WTC11 (cell line): ENCODE results near the gene PDS5A. TPM values are rescaled to one million over a fixed set of nuclear protein-coding genes. Genes with fewer than 3 reads are reported as not detected.
"Not testable (repeated sequence)": the region's sequence is repeated elsewhere in the genome, so short reads cannot be mapped to it uniquely, and the experiment has no call there.

Source experiments
- ATAC-seq: fragments of 200-7000 bp; cut with Tn5 transposase; 2 replicates; pipeline ENCODE4 v1.10.0; 2021; ENCODE audit warnings: mild to moderate bottlenecking, moderate library complexity
- CTCF ChIA-PET: fragments of 300-600 bp; sonication (Branson Sonifier 250); formaldehyde crosslinking; loops from one replicate; lab custom pipeline; 2021; ENCODE audit warnings: antibody characterized with exemption; lab: Charles Lee
- POLR2A ChIA-PET: fragments of 350-600 bp; sonication (Branson Sonifier 250); formaldehyde crosslinking; loops from one replicate; lab custom pipeline; 2021; ENCODE audit warnings: antibody characterized with exemption; lab: Charles Lee
- DNase-seq: peaks from one replicate; pipeline ENCODE4 v3.0.0; 2021; ENCODE audit warnings: low spot score
- H3K27ac Mint-ChIP-seq: 2 replicates; pipeline ENCODE4 v1.8.0; 2021; ENCODE audit warnings: mixed read lengths
- H3K27me3 Mint-ChIP-seq: 2 replicates; pipeline ENCODE4 v1.8.0; 2021; ENCODE audit warnings: low read depth, mild to moderate bottlenecking, moderate library complexity, mixed read lengths
- H3K36me3 Mint-ChIP-seq: 2 replicates; pipeline ENCODE4 v1.8.0; 2021; ENCODE audit warnings: mixed read lengths
- H3K4me1 Mint-ChIP-seq: 2 replicates; pipeline ENCODE4 v1.8.0; 2022; ENCODE audit warnings: mixed read lengths
- H3K4me3 Mint-ChIP-seq: 2 replicates; pipeline ENCODE4 v1.8.0; 2021; ENCODE audit warnings: mild to moderate bottlenecking, moderate library complexity, mixed read lengths
- H3K9me3 Mint-ChIP-seq: 2 replicates; pipeline ENCODE4 v1.8.0; 2021; ENCODE audit warnings: mixed read lengths
- ELF4 ChIP-seq: sonication (generic); formaldehyde crosslinking; IDR thresholded peaks from 2 replicates; pipeline ENCODE4 v1.8.1; 2022; ENCODE audit warnings: low read depth, mild to moderate bottlenecking, moderate library complexity, missing genetic modification reagents
- IRF2 ChIP-seq: sonication (generic); formaldehyde crosslinking; IDR thresholded peaks from 2 replicates; pipeline ENCODE4 v1.8.0; 2022; ENCODE audit warnings: low read depth, missing genetic modification reagents, borderline replicate concordance
- JAZF1 ChIP-seq: fragments of 250-450 bp; sonication (Bioruptor Pico); IDR thresholded peaks from 2 replicates; pipeline ENCODE4 v1.9.0; 2021; ENCODE audit warnings: moderate library complexity, mild to moderate bottlenecking, inconsistent platforms
- NR3C1 ChIP-seq: sonication (generic); formaldehyde crosslinking; conservative IDR thresholded peaks from 2 replicates; pipeline ENCODE4 v1.8.1; 2023; ENCODE audit warnings: low read depth, mild to moderate bottlenecking, missing genetic modification reagents
- OVOL2 ChIP-seq: fragments of 250-450 bp; sonication (Bioruptor Pico); IDR thresholded peaks from 2 replicates; pipeline ENCODE4 v1.9.0; 2021; ENCODE audit warnings: mild to moderate bottlenecking, borderline replicate concordance
- RELA ChIP-seq: sonication (generic); formaldehyde crosslinking; IDR thresholded peaks from 2 replicates; pipeline ENCODE4 v1.8.1; 2022; ENCODE audit warnings: missing genetic modification reagents, mild to moderate bottlenecking, borderline replicate concordance
- SMAD4 ChIP-seq: sonication (generic); formaldehyde crosslinking; IDR thresholded peaks from 2 replicates; pipeline ENCODE4 v1.8.0; 2022; ENCODE audit warnings: mild to moderate bottlenecking, missing genetic modification reagents
- ZNF138 ChIP-seq: sonication (generic); formaldehyde crosslinking; conservative IDR thresholded peaks from 2 replicates; pipeline ENCODE4 v1.8.1; 2022; ENCODE audit warnings: mild to moderate bottlenecking, moderate library complexity, missing genetic modification reagents
- ZNF219 ChIP-seq: sonication (generic); formaldehyde crosslinking; IDR thresholded peaks from 2 replicates; pipeline ENCODE4 v1.8.0; 2023; ENCODE audit warnings: missing genetic modification reagents, mild to moderate bottlenecking, borderline replicate concordance
- ZNF396 ChIP-seq: fragments of 250-450 bp; sonication (Bioruptor Pico); IDR thresholded peaks from 2 replicates; pipeline ENCODE4 v1.8.0; 2021; ENCODE audit warnings: mild to moderate bottlenecking, moderate library complexity, borderline replicate concordance
- ZNF423 ChIP-seq: fragments of 250-450 bp; sonication (Bioruptor Pico); IDR thresholded peaks from 2 replicates; pipeline ENCODE4 v2.1.2; 2022; ENCODE audit warnings: mild to moderate bottlenecking, moderate library complexity
- ZNF671 ChIP-seq: fragments of 250-450 bp; sonication (Bioruptor Pico); IDR thresholded peaks from 2 replicates; pipeline ENCODE4 v1.8.0; 2021; ENCODE audit warnings: mild to moderate bottlenecking
- total RNA-seq: library from RNA; stranded (reverse); gene quantifications from 3 replicates; pipeline ENCODE4 v1.2.3, GENCODE V29; 2021
- TF ChIP-seq, protein P1 (sequence below): sonication (generic); formaldehyde crosslinking; IDR thresholded peaks from 2 replicates; pipeline ENCODE4 v1.8.1; 2022; ENCODE audit warnings: mild to moderate bottlenecking, moderate library complexity, missing genetic modification reagents
- TF ChIP-seq, protein P2 (sequence below): sonication (generic); formaldehyde crosslinking; IDR thresholded peaks from 2 replicates; pipeline ENCODE4 v1.8.0; 2023; ENCODE audit warnings: missing genetic modification reagents, mild to moderate bottlenecking, borderline replicate concordance
- TF ChIP-seq, protein P3 (sequence below): sonication (generic); formaldehyde crosslinking; IDR thresholded peaks from 2 replicates; pipeline ENCODE4 v1.8.0; 2022; ENCODE audit warnings: mild to moderate bottlenecking, missing genetic modification reagents
- TF ChIP-seq, protein P4 (sequence below): sonication (generic); formaldehyde crosslinking; IDR thresholded peaks from 2 replicates; pipeline ENCODE4 v1.8.1; 2022; ENCODE audit warnings: missing genetic modification reagents, borderline replicate concordance
- TF ChIP-seq, protein P5 (sequence below): sonication (generic); formaldehyde crosslinking; IDR thresholded peaks from 2 replicates; pipeline ENCODE4 v1.8.1; 2022; ENCODE audit warnings: mild to moderate bottlenecking, missing genetic modification reagents, moderate library complexity, borderline replicate concordance
- TF ChIP-seq, protein P6 (sequence below): sonication (generic); formaldehyde crosslinking; IDR thresholded peaks from 2 replicates; pipeline ENCODE4 v1.8.1; 2023; ENCODE audit warnings: mild to moderate bottlenecking, missing genetic modification reagents, borderline replicate concordance

PDS5A gene
- total RNA-seq, 1 experiment from 2014 or later: 61.7 TPM

DNA sequence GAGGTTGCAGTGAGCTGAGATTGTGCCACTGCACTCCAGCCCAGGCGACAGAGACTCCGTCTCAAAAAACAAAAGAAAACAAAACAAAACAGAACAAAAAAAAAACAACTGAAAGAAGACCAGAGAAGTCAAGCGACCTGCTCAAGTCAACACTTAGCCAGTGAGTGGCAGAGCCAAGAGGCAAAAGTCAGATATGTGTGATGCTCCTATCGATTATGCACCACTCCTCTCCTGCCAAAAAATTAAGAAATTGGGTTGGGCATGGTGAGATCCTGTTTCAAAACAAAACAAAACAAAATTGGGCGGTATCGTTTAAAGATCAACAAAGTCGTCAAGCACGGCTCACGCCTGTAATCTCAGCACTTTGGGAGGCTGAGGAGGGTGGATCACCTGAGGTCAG, 137.7 kb downstream of the PDS5A start:
- no peaks in the 10 kb centered on the region for H3K4me1 Mint-ChIP-seq
- ChIA-PET CTCF (no interaction called here), POLR2A (no interaction called here)
- peaks cover 63% of the 10 kb centered on the region for H3K36me3 Mint-ChIP-seq
- H3K27ac Mint-ChIP-seq: no peak overlapping the region
- no peak overlapping the region for H3K4me3 Mint-ChIP-seq
- ATAC-seq: no peak
- no peaks in the 10 kb centered on the region for H3K9me3 Mint-ChIP-seq
- no peaks in the 10 kb centered on the region for H3K27me3 Mint-ChIP-seq
- no peak for DNase-seq
- TF ChIP-seq SMAD4 (CRISPR knock-in tag) (no peak), ZNF671 (CRISPR knock-in tag) (no peak), ZNF219 (CRISPR knock-in tag) (no peak), IRF2 (CRISPR knock-in tag) (no peak), ZNF138 (CRISPR knock-in tag) (no peak)
- TF ChIP-seq, protein P1, sequence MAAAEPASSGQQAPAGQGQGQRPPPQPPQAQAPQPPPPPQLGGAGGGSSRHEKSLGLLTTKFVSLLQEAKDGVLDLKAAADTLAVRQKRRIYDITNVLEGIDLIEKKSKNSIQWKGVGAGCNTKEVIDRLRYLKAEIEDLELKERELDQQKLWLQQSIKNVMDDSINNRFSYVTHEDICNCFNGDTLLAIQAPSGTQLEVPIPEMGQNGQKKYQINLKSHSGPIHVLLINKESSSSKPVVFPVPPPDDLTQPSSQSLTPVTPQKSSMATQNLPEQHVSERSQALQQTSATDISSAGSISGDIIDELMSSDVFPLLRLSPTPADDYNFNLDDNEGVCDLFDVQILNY: no peak
- TF ChIP-seq, protein P2, sequence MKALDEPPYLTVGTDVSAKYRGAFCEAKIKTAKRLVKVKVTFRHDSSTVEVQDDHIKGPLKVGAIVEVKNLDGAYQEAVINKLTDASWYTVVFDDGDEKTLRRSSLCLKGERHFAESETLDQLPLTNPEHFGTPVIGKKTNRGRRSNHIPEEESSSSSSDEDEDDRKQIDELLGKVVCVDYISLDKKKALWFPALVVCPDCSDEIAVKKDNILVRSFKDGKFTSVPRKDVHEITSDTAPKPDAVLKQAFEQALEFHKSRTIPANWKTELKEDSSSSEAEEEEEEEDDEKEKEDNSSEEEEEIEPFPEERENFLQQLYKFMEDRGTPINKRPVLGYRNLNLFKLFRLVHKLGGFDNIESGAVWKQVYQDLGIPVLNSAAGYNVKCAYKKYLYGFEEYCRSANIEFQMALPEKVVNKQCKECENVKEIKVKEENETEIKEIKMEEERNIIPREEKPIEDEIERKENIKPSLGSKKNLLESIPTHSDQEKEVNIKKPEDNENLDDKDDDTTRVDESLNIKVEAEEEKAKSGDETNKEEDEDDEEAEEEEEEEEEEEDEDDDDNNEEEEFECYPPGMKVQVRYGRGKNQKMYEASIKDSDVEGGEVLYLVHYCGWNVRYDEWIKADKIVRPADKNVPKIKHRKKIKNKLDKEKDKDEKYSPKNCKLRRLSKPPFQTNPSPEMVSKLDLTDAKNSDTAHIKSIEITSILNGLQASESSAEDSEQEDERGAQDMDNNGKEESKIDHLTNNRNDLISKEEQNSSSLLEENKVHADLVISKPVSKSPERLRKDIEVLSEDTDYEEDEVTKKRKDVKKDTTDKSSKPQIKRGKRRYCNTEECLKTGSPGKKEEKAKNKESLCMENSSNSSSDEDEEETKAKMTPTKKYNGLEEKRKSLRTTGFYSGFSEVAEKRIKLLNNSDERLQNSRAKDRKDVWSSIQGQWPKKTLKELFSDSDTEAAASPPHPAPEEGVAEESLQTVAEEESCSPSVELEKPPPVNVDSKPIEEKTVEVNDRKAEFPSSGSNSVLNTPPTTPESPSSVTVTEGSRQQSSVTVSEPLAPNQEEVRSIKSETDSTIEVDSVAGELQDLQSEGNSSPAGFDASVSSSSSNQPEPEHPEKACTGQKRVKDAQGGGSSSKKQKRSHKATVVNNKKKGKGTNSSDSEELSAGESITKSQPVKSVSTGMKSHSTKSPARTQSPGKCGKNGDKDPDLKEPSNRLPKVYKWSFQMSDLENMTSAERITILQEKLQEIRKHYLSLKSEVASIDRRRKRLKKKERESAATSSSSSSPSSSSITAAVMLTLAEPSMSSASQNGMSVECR: no peak
- TF ChIP-seq, protein P3, sequence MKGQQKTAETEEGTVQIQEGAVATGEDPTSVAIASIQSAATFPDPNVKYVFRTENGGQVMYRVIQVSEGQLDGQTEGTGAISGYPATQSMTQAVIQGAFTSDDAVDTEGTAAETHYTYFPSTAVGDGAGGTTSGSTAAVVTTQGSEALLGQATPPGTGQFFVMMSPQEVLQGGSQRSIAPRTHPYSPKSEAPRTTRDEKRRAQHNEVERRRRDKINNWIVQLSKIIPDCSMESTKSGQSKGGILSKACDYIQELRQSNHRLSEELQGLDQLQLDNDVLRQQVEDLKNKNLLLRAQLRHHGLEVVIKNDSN (CRISPR knock-in tag): no peak
- TF ChIP-seq, all 79 proteins: peak for 0

DNA sequence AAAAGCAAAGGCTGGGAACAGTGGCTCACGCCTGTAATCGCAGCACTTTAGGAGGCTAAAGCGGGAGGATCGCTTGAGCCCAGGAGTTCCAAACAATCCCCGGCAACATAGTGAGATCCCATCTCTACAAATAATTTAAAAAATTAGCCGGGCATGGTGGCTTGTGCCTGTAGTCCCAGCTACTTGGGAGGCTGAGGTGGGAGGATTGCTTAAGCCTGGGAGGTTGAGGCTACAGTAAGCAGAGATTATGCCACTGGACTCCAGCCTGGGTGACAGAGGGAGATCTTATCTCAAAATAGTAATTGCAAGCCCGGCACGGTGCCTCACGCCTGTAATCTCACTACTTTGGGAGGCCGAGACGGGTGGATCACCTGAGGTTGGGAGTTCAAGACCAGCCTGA, 139.3 kb downstream of the PDS5A start:
- peaks cover 66% of the 10 kb centered on the region for H3K36me3 Mint-ChIP-seq
- ATAC-seq, CTCF ChIA-PET: not testable (repeated sequence)

DNA sequence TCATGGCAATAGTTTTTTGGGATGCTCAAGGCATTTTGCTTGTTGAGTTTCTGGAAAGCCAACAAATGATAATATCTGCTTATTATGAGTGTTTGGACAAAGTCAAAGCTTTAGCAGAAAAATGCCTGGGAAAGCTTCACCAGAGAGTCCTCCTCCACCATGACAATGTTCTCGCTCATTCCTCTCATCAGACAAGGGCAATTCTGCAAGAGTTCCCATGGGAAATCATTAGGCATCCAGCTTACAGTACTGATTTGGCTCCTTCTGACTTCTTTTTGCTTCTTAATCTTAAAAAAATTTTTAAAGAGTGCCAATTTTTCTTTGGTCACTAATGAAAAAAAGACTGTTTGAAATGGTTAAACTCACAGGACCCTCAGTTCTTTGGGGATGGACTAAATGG, 143.4 kb downstream of the PDS5A start:
- ATAC-seq (no peak), DNase-seq (no peak)
- ChIA-PET CTCF (no interaction called here), POLR2A (no interaction called here)
- Mint-ChIP-seq H3K4me1 (no peaks in the 10 kb centered on the region), H3K36me3 (peaks cover 58% of the 10 kb centered on the region), H3K9me3 (no peaks in the 10 kb centered on the region), H3K4me3 (no peak overlapping the region), H3K27me3 (no peaks in the 10 kb centered on the region; the same call in 1 of the 2 replicates), H3K27ac (no peak overlapping the region)
- no peak for TF ChIP-seq JAZF1 (CRISPR knock-in tag)
- TF ChIP-seq ZNF138 (CRISPR knock-in tag): no peak
- TF ChIP-seq RELA (CRISPR knock-in tag): no peak
- TF ChIP-seq NR3C1 (CRISPR knock-in tag): no peak
- TF ChIP-seq, protein P4, sequence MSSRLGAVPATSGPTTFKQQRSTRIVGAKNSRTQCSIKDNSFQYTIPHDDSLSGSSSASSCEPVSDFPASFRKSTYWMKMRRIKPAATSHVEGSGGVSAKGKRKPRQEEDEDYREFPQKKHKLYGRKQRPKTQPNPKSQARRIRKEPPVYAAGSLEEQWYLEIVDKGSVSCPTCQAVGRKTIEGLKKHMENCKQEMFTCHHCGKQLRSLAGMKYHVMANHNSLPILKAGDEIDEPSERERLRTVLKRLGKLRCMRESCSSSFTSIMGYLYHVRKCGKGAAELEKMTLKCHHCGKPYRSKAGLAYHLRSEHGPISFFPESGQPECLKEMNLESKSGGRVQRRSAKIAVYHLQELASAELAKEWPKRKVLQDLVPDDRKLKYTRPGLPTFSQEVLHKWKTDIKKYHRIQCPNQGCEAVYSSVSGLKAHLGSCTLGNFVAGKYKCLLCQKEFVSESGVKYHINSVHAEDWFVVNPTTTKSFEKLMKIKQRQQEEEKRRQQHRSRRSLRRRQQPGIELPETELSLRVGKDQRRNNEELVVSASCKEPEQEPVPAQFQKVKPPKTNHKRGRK: no peak
- TF ChIP-seq ZNF396: no peak
- TF ChIP-seq, protein P5, sequence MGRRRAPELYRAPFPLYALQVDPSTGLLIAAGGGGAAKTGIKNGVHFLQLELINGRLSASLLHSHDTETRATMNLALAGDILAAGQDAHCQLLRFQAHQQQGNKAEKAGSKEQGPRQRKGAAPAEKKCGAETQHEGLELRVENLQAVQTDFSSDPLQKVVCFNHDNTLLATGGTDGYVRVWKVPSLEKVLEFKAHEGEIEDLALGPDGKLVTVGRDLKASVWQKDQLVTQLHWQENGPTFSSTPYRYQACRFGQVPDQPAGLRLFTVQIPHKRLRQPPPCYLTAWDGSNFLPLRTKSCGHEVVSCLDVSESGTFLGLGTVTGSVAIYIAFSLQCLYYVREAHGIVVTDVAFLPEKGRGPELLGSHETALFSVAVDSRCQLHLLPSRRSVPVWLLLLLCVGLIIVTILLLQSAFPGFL (CRISPR knock-in tag): no peak
- TF ChIP-seq, protein P6, sequence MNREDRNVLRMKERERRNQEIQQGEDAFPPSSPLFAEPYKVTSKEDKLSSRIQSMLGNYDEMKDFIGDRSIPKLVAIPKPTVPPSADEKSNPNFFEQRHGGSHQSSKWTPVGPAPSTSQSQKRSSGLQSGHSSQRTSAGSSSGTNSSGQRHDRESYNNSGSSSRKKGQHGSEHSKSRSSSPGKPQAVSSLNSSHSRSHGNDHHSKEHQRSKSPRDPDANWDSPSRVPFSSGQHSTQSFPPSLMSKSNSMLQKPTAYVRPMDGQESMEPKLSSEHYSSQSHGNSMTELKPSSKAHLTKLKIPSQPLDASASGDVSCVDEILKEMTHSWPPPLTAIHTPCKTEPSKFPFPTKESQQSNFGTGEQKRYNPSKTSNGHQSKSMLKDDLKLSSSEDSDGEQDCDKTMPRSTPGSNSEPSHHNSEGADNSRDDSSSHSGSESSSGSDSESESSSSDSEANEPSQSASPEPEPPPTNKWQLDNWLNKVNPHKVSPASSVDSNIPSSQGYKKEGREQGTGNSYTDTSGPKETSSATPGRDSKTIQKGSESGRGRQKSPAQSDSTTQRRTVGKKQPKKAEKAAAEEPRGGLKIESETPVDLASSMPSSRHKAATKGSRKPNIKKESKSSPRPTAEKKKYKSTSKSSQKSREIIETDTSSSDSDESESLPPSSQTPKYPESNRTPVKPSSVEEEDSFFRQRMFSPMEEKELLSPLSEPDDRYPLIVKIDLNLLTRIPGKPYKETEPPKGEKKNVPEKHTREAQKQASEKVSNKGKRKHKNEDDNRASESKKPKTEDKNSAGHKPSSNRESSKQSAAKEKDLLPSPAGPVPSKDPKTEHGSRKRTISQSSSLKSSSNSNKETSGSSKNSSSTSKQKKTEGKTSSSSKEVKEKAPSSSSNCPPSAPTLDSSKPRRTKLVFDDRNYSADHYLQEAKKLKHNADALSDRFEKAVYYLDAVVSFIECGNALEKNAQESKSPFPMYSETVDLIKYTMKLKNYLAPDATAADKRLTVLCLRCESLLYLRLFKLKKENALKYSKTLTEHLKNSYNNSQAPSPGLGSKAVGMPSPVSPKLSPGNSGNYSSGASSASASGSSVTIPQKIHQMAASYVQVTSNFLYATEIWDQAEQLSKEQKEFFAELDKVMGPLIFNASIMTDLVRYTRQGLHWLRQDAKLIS (CRISPR knock-in tag): no peak
- no peak for TF ChIP-seq OVOL2 (CRISPR knock-in tag)
- TF ChIP-seq ELF4 (CRISPR knock-in tag): no peak
- TF ChIP-seq ZNF423 (CRISPR knock-in tag): no peak

More for the DNA sequence above, 139.3 kb downstream of the PDS5A start:
- DNase-seq, H3K4me3 Mint-ChIP-seq, H3K4me1 Mint-ChIP-seq, H3K27ac Mint-ChIP-seq, H3K27me3 Mint-ChIP-seq, H3K9me3 Mint-ChIP-seq: not testable (repeated sequence)
- POLR2A ChIA-PET: interaction anchor here (0.7 kb wide), 1 partner anchor 1731 kb away, joined by 3 read pairs; no protein-coding TSS in a partner anchor
